Measurements from ENCODE around the gene NFAT5. TPM values are rescaled to one million over a fixed set of nuclear protein-coding genes. Genes with fewer than 3 reads are reported as not detected.

Gene NFAT5
- total and polyA plus RNA-seq, 7 donors, result 1.6 to 27.9 (median 18.8) TPM

DNA sequence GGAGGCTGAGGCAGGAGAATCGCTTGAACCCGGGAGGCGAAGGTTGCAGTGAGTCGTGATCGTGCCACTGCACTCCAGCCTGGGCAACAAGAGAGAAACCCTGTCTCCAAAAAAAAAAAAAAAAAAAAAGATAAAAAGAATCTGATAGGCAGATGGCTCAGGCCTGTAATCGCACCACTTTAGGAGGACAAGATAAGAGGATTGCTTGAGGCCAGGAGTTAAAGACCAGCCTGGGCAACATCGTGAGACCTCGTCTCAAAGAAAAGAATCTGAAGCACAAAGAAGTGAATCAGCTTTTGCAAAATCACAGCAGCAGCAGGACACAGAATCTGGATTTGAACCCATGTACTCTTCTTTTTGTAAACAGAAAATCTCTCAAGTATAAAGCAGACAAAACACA, 181.3 kb downstream of the NFAT5 start:
- intact Hi-C loops (cut with DNase I), result no loop called here
- TF ChIP-seq, protein P1, sequence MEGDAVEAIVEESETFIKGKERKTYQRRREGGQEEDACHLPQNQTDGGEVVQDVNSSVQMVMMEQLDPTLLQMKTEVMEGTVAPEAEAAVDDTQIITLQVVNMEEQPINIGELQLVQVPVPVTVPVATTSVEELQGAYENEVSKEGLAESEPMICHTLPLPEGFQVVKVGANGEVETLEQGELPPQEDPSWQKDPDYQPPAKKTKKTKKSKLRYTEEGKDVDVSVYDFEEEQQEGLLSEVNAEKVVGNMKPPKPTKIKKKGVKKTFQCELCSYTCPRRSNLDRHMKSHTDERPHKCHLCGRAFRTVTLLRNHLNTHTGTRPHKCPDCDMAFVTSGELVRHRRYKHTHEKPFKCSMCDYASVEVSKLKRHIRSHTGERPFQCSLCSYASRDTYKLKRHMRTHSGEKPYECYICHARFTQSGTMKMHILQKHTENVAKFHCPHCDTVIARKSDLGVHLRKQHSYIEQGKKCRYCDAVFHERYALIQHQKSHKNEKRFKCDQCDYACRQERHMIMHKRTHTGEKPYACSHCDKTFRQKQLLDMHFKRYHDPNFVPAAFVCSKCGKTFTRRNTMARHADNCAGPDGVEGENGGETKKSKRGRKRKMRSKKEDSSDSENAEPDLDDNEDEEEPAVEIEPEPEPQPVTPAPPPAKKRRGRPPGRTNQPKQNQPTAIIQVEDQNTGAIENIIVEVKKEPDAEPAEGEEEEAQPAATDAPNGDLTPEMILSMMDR (IDR thresholded peaks at IDR 0.05), result no peak
- H3K27me3 ChIP-seq (ENCODE audit: insufficient read depth in 3 of 3, low read length in 2 of 3), result no peaks in the 10 kb centered on the region
- no peak overlapping the region for H3K4me3 ChIP-seq
- ATAC-seq, result no peak
- no peak for DNase-seq
- H3K36me3 ChIP-seq (ENCODE audit: insufficient read depth in 1 of 2, low read depth in 1 of 2), result peaks cover 5 to 100% of the 10 kb centered on the region in 2 donors
- no peaks in the 10 kb centered on the region for H3K4me1 ChIP-seq
- no peaks in the 10 kb centered on the region for H3K9me3 ChIP-seq
- 92 to 96% (median 95%) methylated on average over 8 of the region's 8 CpGs for WGBS, 3 donors
- H3K27ac ChIP-seq, result no peak overlapping the region

DNA sequence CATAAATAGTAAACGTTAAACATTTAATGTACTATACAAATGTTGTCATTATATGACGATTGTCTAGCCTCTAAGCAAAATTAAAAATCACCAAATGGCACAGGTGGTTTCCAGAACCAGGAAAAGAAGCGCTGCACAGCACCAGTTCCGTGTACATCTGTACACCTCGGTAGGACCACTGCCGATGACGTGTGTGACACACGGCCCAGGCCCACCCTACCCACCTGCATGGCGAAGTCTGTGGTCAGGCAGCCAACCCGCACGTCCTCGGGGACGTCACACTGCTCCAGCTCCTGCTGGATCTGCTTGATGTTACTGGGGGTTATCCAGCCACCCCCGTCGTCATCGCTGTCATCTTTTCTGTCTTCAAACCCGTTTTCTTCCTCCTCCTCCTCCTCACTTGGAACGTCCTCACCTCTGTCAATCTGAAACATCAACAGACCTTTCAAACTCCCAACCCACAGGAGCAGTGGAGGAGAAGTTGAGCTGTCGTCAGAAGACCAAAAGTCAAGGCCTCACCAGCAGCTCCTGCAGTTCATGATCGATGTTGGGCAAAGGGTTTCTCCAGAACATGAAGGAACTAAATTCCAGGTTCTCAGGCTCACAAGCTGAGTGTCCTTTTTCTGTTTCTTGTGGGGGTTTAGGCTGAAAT, 183.1 kb downstream of the NFAT5 start:
- Histone ChIP-seq H3K27ac (no peak overlapping the region), H3K36me3 (ENCODE audit: insufficient read depth in 1 of 2, low read depth in 1 of 2) (peaks cover 3 to 90% of the 10 kb centered on the region in 2 donors), H3K9me3 (no peaks in the 10 kb centered on the region), H3K4me1 (peaks cover 7% of the 10 kb centered on the region), H3K4me3 (no peak overlapping the region), H3K27me3 (ENCODE audit: insufficient read depth in 3 of 3, low read length in 2 of 3) (no peaks in the 10 kb centered on the region)
- WGBS, 3 donors, result 85 to 90% (median 89%) methylated on average over 18 to 20 of the region's 20 CpGs
- DNase-seq (no peak), ATAC-seq (no peak)
- intact Hi-C loops (cut with DNase I), result no loop called here
- TF ChIP-seq, protein P1 (IDR thresholded peaks at IDR 0.05), result no peak

GRCh38 chr16:69754143-69754468, 188.3 kb downstream of the NFAT5 start:
- H3K9me3 ChIP-seq, result no peaks in the 10 kb centered on the region
- WGBS, 3 donors, result 13 to 22% (median 17%) methylated on average over 4 of the region's 4 CpGs
- no peak for ATAC-seq
- TF ChIP-seq, protein P1 (IDR thresholded peaks at IDR 0.05), result no peak
- peak overlapping the region; percentile 94 for H3K4me3 ChIP-seq
- no peaks in the 10 kb centered on the region for H3K27me3 ChIP-seq (ENCODE audit: insufficient read depth in 3 of 3, low read length in 2 of 3)
- no peak for DNase-seq
- intact Hi-C loops (cut with DNase I), result loop anchor here (2.0 to 10.0 kb wide), 2 partner anchors 43 to 359 kb away; no protein-coding TSS in a partner anchor
- peak overlapping the region; percentile 88 for H3K27ac ChIP-seq
- H3K36me3 ChIP-seq (ENCODE audit: insufficient read depth in 1 of 2, low read depth in 1 of 2), result peaks cover 3 to 37% of the 10 kb centered on the region in 2 donors
- H3K4me1 ChIP-seq, result peaks cover 10% of the 10 kb centered on the region

Other genes starting within 250 kb of the NFAT5 start
- gene PDF, start 235.4 kb upstream of the NFAT5 start, total RNA-seq, result 10 to 100 TPM in 2 of 4 donors, 1 to 10 TPM in 2; 8.7 to 16.4 (median 11.0) TPM
- 10 to 100 TPM in 1 of 3 donors, 1 to 10 TPM in 2; 6.8 to 19.8 (median 7.8) TPM for gene PDF, start 235.4 kb upstream of the NFAT5 start, polyA plus RNA-seq
- gene COG8, start 226.4 kb upstream of the NFAT5 start, total RNA-seq, result 10 to 100 TPM; 28.3 to 36.5 (median 35.4) TPM
- 10 to 100 TPM; 16.7 to 25.3 (median 22.6) TPM for gene COG8, start 226.4 kb upstream of the NFAT5 start, polyA plus RNA-seq
- gene NIP7, start 226.2 kb upstream of the NFAT5 start, total RNA-seq, result 10 to 100 TPM; 12.8 to 24.8 (median 16.6) TPM
- 10 to 100 TPM in 2 of 3 donors, 1 to 10 TPM in 1; 9.2 to 21.1 (median 15.6) TPM for gene NIP7, start 226.2 kb upstream of the NFAT5 start, polyA plus RNA-seq
- gene TMED6, start 214.2 kb upstream of the NFAT5 start, total RNA-seq, result under 1 TPM in 2 of 4 donors, not detected in 2; 0.26 to 0.34 TPM
- under 1 TPM in 2 of 3 donors, not detected in 1; 0.09 to 0.13 TPM for gene TMED6, start 214.2 kb upstream of the NFAT5 start, polyA plus RNA-seq
- gene TERF2, start 180.0 kb upstream of the NFAT5 start, total RNA-seq, result 10 to 100 TPM; 39.3 to 45.1 (median 40.4) TPM
- gene TERF2, start 180.0 kb upstream of the NFAT5 start, polyA plus RNA-seq, result 10 to 100 TPM; 17.7 to 36.8 (median 26.6) TPM
- 10 to 100 TPM; 50.1 to 68.4 (median 55.0) TPM for gene CYB5B, start 141.3 kb upstream of the NFAT5 start, total RNA-seq
- gene CYB5B, start 141.3 kb upstream of the NFAT5 start, polyA plus RNA-seq, result 10 to 100 TPM; 42.1 to 92.8 (median 54.5) TPM
- gene NQO1, start 160.6 kb downstream of the NFAT5 start, total RNA-seq, result 100 to 1,000 TPM in 1 of 4 donors, 10 to 100 TPM in 3; 29.2 to 186 (median 53.9) TPM
- 10 to 100 TPM; 12.1 to 47.1 (median 17.1) TPM for gene NQO1, start 160.6 kb downstream of the NFAT5 start, polyA plus RNA-seq
- 10 to 100 TPM; 29.3 to 53.5 (median 43.0) TPM for gene NOB1, start 189.0 kb downstream of the NFAT5 start, total RNA-seq
- 10 to 100 TPM; 33.0 to 60.6 (median 36.5) TPM for gene NOB1, start 189.0 kb downstream of the NFAT5 start, polyA plus RNA-seq
- gene WWP2, start 196.4 kb downstream of the NFAT5 start, total RNA-seq, result 10 to 100 TPM; 18.6 to 26.0 (median 20.5) TPM
- 10 to 100 TPM; 12.2 to 19.0 (median 18.4) TPM for gene WWP2, start 196.4 kb downstream of the NFAT5 start, polyA plus RNA-seq

All from psoas muscle (tissue), 8 donors.